Vein endothelial cell (primary cell): ENCODE measurements around the gene PYM1. TPM values are rescaled to one million over a fixed set of nuclear protein-coding genes. Genes with fewer than 3 reads are reported as not detected.

Experiments used
- total RNA-seq: library from RNA; depleted of rRNA; stranded (reverse); fragments of >200 nt; gene quantifications from 2 replicates; pipeline ENCODE4 v1.2.3, GENCODE V29; 2012

Gene PYM1
- total RNA-seq = 28.7 and 34.0 TPM in 2 replicates

DNA sequence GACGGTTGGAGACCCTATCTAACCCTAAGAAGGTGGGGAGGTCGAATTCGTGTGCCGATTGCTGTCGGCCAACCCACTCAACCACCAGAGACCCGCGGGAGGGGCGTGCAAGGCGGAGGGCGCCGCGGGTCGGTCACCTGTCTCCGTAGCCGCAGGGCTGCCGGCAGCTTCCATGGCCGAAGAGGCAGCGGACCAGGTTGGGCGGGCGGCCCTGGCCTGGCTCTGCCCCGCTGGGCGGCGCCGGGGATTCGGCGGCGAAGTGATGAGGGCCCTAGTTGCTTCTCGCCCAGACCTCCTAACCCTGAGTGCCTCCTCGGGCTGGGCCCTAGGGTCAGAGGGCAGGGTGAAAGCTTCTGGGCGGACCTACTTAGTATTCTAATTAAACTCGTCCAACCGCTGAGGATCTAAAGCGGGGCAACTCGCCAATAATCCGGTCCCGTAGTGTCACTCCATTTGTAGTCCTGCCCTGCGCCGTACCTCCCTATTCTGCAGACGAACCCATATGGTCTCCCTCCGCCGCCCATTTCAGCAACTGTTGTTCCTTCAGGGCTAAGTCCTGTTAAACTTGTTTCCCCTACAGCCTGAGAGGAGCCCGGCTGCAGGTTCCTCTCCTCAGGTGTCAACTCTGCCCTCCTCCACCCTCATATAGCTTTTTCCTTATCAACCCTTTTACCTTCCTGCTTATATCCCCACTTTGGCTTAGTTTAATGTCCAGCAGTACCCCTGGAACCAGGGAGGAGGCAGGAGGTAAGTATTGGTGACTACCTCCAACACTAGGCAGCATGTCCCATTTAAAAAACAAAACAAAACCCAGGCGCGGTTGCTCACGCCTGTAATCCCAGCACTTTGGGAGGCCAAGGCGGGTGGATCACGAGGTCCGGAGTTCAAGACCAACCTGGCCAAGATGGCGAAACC is at the start of gene PYM1:
Gene PYM1, minus strand, starts transcription at position 307 of the 915 bp plus-strand sequence. Its CDS starts 133 bp downstream, at position 174.

GRCh38 chr12:55973599-55974307 is 46.1 kb upstream of the PYM1 start, which contains the start of gene RAB5B:
RAB5B (plus strand) TSS chr12:55974078; CDS start chr12:55986961, 12,883 bp downstream.

DNA sequence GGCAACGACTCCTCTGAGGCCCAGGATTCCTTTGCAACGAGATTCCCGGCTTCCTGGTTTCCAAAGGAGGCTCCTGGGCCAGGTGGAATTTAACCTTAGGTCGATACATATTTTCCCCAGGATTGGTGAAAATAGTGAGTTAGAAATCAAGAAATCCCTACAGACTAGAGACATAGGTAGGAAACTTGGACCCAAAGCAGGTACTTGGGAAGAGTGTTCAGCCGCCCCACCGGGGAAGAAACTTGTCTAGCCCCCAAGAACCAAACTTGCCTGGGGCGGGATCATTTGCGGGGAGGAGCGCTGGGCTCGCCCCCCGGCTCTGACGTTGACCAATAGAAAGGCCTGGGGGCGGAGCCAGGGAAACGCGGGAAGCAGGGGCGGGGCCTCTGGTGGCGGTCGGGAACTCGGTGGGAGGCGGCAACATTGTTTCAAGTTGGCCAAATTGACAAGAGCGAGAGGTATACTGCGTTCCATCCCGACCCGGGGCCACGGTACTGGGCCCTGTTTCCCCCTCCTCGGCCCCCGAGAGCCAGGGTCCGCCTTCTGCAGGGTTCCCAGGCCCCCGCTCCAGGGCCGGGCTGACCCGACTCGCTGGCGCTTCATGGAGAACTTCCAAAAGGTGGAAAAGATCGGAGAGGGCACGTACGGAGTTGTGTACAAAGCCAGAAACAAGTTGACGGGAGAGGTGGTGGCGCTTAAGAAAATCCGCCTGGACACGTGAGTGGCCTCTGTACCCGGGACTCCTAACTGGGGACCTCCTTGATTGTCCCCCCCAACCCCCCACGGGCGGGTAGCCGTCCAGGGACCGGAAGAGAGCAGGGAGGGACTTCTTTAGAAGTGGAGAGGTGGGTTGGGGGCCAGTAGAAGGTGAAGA is 39.0 kb upstream of the PYM1 start, which contains the start of gene CDK2:
Gene CDK2, plus strand, starts transcription at position 423 of the 874 bp plus-strand sequence. Its CDS starts 179 bp downstream, at position 602.

DNA sequence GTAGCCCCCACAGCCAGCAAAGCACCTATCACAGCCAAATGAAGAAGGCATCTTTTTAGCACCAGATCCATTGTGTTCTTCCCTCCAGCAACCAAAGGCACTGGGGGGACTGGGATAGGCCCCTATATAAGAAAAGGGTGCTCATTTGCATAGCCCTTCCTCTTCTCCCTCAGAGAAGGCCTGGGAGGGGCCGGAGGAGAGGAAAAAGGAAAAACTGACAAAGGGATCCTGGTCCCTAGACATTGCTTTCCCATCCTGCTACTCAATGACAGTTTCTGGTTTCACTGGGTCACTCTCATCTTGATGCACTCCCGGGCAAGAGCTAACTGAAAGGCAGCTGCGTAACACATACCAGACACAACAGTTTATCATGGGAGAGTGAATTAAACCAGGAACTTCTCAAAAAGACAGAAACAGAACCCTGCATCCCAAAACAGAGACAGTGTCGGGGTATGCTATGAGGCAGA is 38.3 kb upstream of the PYM1 start, which contains the start of gene PMEL:
Gene PMEL, minus strand, starts transcription at position 102 of the 467 bp plus-strand sequence. Its CDS starts 31 bp downstream, at position 71.

GRCh38 chr12:55930771-55931316 is 3.1 kb upstream of the PYM1 start, which contains the start of gene DGKA:
DGKA (plus strand) TSS chr12:55931162; CDS start chr12:55936504, 5,342 bp downstream.

Other genes with a start within 250 kb of the PYM1 start
- 0.48 TPM in 1 of 2 replicates, not detected in the other for gene ITGA7, start 220.0 kb downstream of the PYM1 start, total RNA-seq
- gene BLOC1S1, start 211.8 kb downstream of the PYM1 start, total RNA-seq = 43.1 and 55.0 TPM in 2 replicates
- gene RDH5, start 207.5 kb downstream of the PYM1 start, total RNA-seq = 0.98 and 2.1 TPM in 2 replicates
- gene CD63, start 198.9 kb downstream of the PYM1 start, total RNA-seq = 804 and 998 TPM in 2 replicates
- gene GDF11, start 184.8 kb downstream of the PYM1 start, total RNA-seq = 6.8 and 7.8 TPM in 2 replicates
- 62.7 and 89.0 TPM in 2 replicates for gene SARNP, start 110.2 kb downstream of the PYM1 start, total RNA-seq
- 20.9 and 23.6 TPM in 2 replicates for gene ORMDL2, start 109.9 kb downstream of the PYM1 start, total RNA-seq
- 41.0 and 46.4 TPM in 2 replicates for gene DNAJC14, start 98.3 kb downstream of the PYM1 start, total RNA-seq
- gene MMP19, start 85.0 kb downstream of the PYM1 start, total RNA-seq = 0.65 and 0.86 TPM in 2 replicates
- gene DGKA, start 3.3 kb upstream of the PYM1 start, total RNA-seq = 34.0 and 42.0 TPM in 2 replicates
- gene PMEL, start 38.1 kb upstream of the PYM1 start, total RNA-seq = 1.3 and 2.1 TPM in 2 replicates
- 27.1 and 33.1 TPM in 2 replicates for gene CDK2, start 38.9 kb upstream of the PYM1 start, total RNA-seq
- gene RAB5B, start 46.2 kb upstream of the PYM1 start, total RNA-seq = 75.8 and 83.0 TPM in 2 replicates
- 20.9 and 25.8 TPM in 2 replicates for gene SUOX, start 69.4 kb upstream of the PYM1 start, total RNA-seq
- 0.67 and 0.98 TPM in 2 replicates for gene IKZF4, start 93.1 kb upstream of the PYM1 start, total RNA-seq
- gene RPS26, start 114.0 kb upstream of the PYM1 start, total RNA-seq = 615 and 807 TPM in 2 replicates
- 0.33 and 0.48 TPM in 2 replicates for gene ERBB3, start 152.3 kb upstream of the PYM1 start, total RNA-seq
- 183 and 261 TPM in 2 replicates for gene PA2G4, start 176.7 kb upstream of the PYM1 start, total RNA-seq
- 1,748 and 2,622 TPM in 2 replicates for gene RPL41, start 188.7 kb upstream of the PYM1 start, total RNA-seq
- gene ZC3H10, start 190.4 kb upstream of the PYM1 start, total RNA-seq = 7.2 and 7.8 TPM in 2 replicates
- 331 and 343 TPM in 2 replicates for gene ESYT1, start 200.4 kb upstream of the PYM1 start, total RNA-seq
- gene MYL6B, start 224.7 kb upstream of the PYM1 start, total RNA-seq = 70.0 and 90.5 TPM in 2 replicates
- 1,838 and 2,061 TPM in 2 replicates for gene MYL6, start 230.5 kb upstream of the PYM1 start, total RNA-seq